ENCODE measurements around the gene MAP1LC3C.
A peak's percentile ranks its signal among the peaks of the same experiment; 100 is the strongest.
"Not testable (repeated sequence)": the region's sequence is repeated elsewhere in the genome, so short reads cannot be mapped to it uniquely, and the experiment has no call there.

Gene MAP1LC3C

GRCh38 chr1:241990040-241990439 lies 8.9 kb downstream of the MAP1LC3C start:
- no peak for DNase-seq

DNA sequence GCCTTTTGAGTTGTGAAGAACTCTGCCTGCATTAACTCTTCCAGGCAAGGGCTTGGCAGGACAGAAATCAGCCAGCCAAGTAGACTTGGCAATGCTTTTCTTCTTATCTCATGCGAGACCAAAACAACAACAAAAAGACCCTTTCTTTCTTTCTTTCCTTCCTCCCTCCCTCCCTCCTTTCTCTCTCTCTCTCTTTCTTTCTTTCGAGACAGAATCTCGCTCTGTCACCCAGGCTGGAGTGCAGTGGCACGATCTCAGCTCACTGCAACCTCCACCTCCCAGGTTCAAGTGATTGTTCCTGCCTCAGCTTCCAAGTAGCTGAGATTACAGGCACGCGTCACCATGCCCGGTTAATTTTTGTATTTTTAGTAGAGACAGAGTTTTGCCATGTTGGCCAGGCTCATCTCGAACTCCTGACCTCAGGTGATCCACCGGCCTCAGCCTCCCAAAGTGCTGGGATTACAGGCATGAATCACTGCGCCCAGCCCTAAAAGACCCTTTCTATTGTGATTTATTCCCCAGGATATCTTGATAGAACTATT lies 10.4 kb downstream of the MAP1LC3C start:
- DNase-seq = not testable (repeated sequence)

DNA sequence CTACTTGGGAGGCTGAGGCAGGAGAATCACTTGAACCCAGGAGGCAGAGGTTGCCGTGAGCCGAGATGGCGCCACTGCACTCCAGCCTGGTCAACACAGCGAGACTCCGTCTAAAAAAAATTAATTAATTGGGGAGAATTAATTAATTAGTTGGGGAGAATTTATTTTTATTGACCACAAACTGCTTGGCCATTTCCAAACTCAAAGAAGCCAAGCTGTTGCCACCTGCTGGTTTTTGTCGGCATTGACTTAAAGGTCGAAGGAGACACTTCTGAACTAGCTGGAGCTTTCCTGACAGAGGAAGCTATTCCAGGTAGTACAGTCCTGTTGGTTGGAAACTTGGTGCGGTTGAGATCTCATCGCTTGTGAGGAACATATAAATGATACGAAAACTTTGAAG lies 13.1 kb downstream of the MAP1LC3C start:
- peak; percentile 26 for DNase-seq

GRCh38 chr1:241979926-241980325 lies 19.0 kb downstream of the MAP1LC3C start:
- DNase-seq = no peak

DNA sequence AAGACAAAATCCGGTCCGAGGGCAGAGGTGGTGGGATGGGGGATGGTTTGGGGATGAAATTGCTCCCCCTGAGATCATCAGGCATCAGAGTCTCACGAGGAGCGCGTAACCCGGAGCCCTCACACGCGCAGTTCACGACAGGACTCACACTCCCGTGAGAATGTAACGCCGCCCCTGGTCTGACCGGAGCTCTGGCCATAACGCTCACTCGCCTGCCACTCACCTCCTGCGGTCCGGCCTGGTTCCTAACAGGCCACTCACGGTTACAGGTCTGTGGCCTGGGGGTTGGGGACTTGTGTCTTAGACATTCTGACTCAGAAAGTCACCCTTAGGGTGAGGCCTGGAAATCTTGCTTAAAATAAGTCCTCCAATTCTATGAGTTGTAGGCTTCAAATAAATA lies 19.8 kb downstream of the MAP1LC3C start:
- DNase-seq = no peak

DNA sequence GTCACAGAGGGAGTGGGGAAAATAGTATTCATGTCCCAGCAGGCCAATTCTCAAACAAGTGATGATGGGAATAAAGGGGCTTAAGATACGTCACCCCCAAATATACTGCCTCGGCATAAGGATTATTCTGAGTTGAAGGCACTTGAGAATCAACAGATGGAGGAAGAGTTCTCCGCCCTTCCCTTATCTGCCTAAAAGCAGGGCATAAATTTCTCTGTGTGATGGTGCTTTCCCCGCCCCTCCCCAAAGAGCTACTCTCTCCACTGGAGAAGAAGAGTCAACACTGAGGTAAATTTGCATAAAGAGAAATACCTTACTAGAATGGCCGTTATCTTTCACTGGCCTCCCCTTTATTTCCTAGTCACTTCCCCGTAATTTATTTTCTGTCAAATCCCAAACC lies 22.7 kb downstream of the MAP1LC3C start:
- DNase-seq = no peak

DNA sequence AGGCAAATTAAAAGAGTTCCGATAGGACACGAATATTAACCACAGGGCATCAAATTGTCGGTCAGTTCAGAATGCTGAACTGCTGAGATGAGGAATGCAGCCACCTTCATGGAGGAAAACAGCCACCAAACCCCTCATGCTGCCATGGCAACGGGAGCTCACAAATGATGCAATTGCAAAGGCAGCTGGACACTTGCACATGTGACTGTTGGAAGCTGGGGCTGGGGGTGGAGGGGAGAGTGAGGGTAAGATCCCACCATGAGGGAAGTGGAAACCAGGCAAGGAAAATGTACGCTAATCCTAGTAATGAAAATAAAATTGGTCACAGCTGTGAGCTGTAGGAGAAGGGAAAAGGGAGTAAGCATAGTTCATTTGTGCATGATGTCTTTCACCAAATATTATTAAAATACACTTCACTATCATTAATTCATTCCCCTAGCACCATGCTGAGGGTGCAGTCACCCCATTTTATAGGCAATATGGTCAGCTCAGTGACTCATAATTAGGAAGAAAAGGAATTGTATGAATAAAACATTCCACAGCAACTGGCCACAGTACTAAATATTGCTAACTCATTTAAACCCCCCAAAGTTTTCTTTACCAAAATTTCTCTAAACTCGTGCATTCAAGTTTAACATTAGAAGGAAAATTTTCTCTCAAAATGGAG lies 26.1 kb downstream of the MAP1LC3C start:
- no peak for DNase-seq

DNA sequence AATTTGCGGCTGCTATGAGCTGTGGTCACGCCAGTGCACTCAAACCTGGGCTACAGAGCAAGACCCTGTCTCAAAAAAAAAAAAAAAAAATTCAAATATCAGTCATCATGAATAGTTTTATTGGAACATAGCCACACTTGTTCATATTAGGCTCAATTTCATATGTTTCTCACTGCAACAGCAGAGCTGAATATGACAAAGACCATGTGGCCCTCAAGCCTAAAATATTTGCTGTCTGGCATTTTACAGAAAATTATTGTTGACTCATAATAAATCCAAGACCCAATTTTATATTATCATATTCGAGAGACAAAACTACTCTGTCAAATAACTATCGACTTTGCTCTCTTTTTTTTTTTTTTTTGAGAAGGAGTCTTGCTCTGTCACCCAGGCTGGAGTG lies 30.3 kb downstream of the MAP1LC3C start:
- DNase-seq = no peak

GRCh38 chr1:241964550-241965282 lies 34.2 kb downstream of the MAP1LC3C start:
- DNase-seq = no peak

- no peak for DNase-seq
Measured at GRCh38 chr1:241963722-241964121, 35.2 kb downstream of the MAP1LC3C start.

DNA sequence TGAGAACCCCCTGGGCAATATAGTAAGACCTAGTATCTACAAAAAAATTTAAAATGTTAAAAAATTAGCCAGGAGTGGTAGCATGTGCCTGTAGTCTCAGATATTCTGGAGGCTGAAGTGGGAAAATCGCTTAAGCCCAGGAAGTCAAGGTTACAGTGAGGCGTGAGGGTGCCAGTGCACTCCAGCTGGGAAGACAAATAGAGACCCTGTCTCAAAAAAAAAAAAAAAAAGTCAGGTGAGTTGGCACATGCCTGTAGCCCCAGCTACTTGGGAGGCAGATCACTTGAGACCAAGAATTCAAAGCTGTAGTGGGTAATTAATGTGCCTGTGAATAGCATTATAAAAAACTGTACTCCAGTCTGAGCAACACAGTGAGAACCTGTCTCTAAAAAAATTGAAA lies 36.7 kb downstream of the MAP1LC3C start:
- DNase-seq = no peak

DNA sequence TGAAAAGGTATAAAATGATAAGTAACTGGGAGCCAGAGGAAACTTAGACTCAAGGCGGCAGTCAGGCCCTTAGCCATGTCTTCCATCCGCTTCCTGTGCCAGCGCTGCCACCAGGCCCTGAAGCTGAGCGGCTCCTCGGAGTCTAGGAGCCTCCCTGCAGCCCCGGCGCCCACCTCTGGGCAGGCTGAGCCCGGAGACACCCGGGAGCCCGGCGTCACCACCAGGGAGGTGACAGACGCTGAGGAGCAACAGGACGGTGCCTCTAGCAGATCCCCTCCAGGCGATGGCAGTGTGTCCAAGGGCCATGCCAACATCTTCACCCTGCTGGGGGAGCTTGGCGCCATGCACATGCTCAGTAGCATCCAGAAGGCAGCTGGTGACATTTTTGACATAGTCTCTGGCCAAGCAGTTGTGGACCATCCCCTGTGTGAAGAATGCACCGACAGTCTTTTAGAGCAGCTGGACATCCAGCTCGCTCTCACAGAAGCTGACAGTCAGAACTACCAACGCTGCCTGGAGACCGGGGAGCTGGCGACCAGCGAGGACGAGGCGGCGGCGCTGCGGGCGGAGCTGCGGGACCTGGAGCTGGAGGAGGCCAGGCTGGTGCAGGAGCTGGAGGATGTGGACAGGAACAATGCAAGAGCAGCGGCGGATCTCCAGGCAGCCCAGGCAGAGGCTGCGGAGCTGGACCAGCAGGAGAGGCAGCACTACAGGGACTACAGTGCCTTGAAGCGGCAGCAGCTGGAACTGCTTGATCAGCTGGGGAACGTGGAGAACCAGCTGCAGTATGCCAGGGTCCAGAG lies 41.0 kb downstream of the MAP1LC3C start, which contains the start of gene BECN2:
Gene BECN2 (plus strand): TSS at position 76 of the 803 bp plus-strand sequence. CDS start 0 bp downstream, at position 76.
- no peak for DNase-seq

DNA sequence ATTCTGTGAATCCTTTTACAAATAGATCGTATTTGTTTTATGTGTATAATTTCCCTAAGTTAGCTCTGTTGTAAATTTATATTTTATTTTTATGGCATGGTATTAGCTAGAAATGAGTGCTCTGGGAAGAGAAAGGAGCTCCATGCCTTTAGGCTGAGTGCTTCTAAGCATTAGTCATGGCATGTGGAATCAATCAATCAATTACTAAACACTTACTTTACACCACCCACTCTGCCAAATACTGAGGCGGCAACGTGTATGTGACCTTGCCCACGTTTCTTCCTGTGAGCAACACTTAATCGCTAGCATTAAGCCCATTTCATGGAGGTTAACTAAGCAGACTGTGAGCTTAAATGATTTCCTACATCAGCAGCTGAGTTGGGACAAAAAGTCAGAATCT lies 48.5 kb downstream of the MAP1LC3C start:
- no peak for DNase-seq

DNA sequence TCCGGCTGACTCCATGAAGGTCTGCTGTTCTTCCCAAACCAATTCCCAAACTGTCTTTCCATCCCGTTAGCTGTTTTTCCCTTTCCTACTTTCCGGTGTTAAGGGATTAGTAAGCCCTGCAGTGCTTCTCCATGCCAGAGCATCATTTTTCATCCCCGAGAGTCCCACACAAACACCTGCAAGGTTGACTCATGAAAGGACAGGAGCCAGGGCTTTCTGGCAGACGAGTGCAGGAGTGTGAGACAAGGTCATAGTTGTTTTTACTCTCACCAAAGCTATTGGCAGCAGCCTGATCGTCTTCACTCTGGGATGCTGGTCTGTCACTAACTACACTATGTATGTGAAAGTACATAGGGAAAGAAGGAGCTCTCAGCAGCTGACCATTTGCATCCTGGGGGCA lies 51.5 kb downstream of the MAP1LC3C start:
- DNase-seq = no peak

Data from activated CD4-positive, alpha-beta T cell treated with anti-CD3 and anti-CD28 coated beads for 48 hours (primary cell).